T-helper 22 cell (primary cell): Measurements from ENCODE around the gene ADGRB2.
A peak's percentile ranks its signal among the peaks of the same experiment; 100 is the strongest.

ENCODE experiments used
- DNase-seq: peaks from one replicate; pipeline ENCODE4 v3.0.0-alpha.2; 2020; ENCODE audit warnings: low read depth

Gene ADGRB2

GRCh38 chr1:31749785-31750735 lies 14.1 kb downstream of the ADGRB2 start:
- no peak for DNase-seq

GRCh38 chr1:31748365-31748764 lies 15.8 kb downstream of the ADGRB2 start:
- no peak for DNase-seq

- DNase-seq, result no peak
These were observed 16.8 kb downstream of the ADGRB2 start for GRCh38 chr1:31747304-31747703.

- DNase-seq, result no peak
These were observed 17.5 kb downstream of the ADGRB2 start for GRCh38 chr1:31746687-31747086.

GRCh38 chr1:31745946-31746670 lies 18.0 kb downstream of the ADGRB2 start:
- no peak for DNase-seq

DNA sequence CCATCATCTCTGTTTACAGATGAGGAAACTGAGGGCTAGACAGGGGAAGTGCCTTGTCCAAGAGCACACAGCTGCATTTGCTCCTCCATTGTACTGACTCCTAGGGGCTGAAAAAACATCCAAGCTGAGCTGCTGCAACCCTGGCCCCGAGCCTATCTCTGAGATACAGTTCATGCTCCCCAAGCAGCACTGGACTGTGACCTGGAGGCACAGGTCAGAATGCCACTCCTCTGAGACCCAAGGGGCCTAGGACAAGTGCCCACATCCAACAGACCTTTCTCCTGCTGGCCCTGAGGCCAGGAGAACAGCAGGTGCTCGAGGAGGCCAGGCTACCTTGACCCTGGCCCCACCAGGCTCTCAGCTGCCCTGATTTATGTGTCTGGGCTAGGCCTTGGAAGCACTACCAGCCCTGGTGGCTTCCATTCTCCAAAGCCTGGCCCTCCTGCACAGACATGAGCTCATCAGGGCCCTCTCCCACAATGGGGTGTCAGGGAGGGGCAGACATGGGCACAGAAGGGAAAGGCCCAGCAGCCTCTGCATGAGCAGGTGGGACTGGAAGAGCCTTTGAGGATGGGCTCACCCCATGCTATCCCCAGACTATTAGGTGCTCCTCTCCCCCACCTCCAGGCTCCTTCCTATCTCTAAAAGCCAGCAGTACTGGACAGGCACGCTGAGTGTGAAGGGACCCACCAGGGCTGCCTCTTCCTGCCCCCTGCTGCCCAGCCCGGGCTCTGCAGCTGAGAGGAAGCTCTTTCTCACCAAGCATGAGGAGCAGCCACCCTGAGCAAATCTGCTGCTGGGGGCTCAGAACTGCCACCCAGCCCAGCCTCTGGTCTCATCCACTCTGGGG lies 18.8 kb downstream of the ADGRB2 start:
- no peak for DNase-seq

DNA sequence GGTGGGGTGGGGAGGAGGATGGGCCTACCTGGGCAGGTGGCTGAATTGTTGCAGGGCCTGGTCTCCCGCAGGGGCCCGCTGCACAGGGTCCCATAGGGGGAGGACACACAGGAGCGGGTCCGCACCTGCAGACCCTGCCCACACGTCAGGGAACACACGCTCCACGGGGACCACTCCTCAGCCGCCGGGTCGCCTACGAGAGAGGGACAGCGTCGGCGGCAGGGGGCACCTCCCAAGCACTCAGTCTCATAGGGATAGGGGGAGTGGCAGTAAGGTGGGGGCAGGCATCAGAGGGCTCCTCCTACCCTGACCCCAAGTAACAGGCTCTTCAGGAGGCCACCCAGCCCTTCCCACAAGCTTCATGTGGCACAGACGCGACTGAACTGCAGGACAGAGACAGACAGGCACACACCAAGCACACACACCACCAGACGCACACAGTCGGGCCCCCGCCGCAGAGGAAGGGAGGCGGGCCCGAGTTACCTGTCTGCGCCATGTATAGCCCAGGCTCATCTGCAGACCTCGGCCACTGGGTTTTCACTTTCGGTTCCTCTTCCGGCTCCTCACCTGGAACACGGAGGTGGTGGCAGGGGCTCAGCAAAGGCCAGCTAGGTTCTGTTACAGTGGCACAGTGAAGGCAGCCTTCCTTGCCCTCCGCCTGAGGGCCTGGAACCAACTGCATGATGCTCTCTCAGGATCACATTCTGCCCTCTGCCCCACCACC lies 19.8 kb downstream of the ADGRB2 start:
- DNase-seq, result no peak

- no peak for DNase-seq
These were observed 21.5 kb downstream of the ADGRB2 start for GRCh38 chr1:31742462-31743212.

GRCh38 chr1:31739346-31739745 lies 24.8 kb downstream of the ADGRB2 start:
- DNase-seq, result peak; percentile 32

DNA sequence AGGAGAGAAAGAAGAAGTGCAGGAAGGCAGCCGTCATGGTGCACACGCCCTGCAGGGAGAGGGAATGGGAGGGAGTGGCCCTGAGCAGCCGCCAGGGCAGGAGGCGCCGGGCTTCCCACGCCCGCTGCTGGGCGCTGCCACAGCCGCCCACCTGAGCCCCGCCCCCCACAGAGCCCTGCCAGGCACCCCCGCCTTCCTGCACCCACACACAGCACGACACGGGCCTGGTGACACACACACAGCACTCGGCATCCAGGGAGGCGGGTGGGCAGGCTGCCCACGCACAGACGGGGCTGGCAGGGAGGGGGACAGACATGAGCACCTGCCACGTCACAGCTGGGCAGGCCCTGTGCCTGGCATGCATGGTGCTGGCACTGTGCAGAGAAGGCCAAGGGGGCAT lies 27.5 kb downstream of the ADGRB2 start:
- no peak for DNase-seq

DNA sequence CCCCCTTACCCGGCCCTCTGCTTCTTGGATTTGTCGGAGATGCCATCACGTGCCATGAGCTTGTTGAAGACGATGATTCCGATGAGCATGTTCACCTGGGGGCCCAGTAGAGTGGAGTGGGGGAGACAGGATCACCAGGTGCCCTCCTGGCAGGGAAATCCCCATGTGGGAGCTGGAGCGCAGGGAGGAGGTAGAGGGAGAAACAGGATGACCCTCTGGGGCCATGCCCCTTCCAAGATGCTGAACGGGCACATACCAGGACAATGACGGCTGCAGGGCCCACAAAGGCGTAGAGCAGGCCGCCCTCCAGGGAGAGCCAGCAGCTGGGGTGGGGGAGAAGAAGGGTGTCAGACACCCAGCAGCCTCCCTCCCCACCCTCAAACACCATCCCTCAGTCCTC lies 28.6 kb downstream of the ADGRB2 start:
- no peak for DNase-seq

DNA sequence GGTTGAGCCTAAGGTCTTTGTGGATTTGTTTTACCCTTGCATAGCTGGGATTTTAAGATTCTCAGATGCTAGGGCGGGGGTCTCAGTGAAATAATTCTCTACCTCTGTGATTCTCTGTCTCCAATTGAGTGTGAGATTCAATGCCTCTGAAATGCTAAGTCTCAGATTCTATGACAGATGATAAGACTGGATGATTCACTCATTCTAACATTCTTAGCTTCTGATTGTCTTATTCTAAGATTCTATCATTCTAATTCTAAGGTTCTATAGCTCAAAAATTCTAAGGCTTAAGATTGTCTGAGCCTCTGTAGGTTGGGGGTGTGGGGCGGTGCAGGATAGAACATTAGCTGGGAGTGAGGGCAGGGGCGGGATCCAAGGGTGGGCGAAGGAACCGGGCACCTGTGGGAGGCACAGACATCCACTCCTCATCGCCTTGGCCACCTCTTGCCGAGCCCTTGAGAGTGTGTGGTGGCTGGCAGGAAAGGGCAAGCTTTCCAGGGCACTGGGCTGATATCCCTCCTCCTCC lies 29.5 kb downstream of the ADGRB2 start:
- no peak for DNase-seq

GRCh38 chr1:31733389-31734219 lies 30.5 kb downstream of the ADGRB2 start:
- no peak for DNase-seq

GRCh38 chr1:31732751-31733289 lies 31.3 kb downstream of the ADGRB2 start:
- DNase-seq, result no peak

DNA sequence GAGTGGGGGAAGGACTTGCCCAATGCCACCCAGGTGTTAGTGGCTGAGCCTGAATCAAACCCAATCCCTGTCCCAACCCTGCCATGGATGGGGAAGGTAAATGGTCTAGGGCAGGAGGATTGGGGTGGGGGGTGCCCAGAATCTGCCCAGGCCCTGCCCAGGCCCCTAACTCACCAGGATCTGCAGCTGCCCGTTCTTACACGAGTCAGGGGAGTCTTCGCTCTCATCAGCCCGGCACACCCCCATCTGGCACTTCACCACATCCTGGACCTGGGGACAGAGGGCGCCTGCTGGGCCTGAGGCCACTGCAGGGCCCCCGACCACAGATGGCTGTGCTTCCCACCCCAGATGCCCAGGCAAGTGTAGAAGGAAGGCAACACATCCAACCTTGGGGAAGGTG lies 31.8 kb downstream of the ADGRB2 start:
- DNase-seq, result no peak

DNA sequence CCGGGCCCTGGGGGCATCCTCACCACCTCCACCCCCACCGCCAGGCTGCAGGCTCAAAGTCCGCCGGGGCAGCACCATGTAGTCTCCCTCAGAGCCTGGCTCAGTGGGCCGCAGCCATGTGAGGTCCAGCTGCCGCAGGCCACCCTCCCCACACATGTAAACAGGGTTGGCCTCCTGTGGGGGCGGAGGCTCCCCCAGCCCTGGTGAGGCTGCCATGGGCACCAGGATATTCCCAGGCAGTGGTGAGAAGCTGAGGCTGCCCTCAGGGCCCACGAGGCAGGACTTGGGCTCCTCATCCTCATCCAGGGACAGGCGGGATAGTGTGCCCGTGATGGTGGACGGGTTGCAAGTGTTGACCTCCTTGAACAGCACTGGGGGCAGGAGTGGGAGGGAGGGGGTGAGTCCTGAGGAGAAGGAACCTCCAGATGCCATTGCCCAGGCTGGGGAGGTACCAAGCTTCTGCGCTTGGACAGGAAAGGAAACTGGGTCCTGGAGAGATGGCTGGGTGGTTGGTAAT lies 33.0 kb downstream of the ADGRB2 start:
- DNase-seq, result no peak

DNA sequence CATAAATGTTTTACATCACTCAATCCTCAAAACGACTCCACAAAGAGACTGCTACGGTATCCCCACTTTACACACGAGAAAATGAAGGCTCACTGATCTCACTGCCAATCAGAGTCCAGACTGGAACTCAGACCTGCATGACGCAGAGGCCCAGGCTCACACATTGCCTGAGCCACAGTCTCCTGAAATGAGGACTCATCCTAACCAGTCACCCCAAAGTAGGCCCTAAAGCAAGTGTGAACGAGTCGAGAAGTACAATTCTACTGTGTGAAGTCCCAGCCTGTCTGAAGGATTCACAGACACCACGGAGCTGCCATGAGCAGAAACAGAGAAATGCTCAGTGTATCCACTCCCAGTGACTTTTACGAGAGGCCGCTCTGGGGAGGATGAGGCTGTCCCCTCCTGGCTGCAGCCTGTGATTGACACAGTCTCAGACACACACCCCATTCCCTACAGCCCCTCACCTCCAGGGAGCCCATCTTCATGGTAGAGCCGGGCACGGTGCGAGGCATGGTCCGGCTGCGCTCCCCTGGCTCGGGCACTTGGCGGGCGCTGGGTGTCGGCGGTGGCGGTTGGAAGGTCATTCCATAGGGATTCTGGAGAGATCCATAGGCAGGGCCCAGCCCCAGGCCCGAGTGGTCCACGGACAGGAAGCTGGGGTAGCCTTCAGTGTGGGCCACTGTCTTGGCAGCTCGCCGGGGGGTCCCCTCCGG lies 33.6 kb downstream of the ADGRB2 start:
- no peak for DNase-seq

DNA sequence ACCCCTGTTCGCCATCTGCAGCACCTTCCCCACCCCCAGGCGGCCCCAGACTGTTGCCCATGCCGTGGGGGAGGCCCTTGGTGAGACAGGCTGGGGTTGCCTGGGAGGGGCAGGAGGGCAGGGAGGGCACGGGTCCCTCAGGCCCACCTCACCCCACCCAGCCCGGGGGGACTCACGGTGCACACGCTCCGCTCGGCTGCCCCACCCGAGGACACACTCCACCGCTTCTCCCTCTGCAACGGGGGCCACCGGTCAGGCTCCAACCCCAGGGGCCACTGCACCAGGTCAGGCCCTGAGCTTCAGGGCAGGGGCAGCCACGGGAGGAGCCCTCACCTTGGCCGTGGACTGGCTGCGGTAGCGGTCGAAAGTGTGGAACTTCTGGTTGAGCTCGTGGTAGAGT lies 36.3 kb downstream of the ADGRB2 start:
- no peak for DNase-seq

DNA sequence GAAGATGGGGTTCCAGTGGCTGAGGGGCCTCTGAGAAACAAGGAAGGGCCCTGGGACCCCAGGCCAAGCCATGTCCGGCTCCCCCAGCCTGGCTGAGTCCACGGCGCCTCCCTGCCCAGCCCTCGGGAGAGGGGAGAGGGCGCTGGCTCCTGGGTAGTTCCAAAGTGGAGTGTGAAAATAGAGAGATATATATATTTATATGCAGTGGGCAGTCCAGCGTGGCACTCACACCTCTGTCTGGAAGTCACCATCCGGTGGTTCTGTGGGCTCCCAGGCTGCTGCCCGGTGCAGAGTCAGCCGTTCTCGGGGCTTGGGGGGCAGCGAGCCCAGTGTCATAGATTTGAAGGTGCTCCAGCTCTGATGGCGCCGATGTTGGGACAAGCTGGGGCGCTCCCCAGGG lies 36.9 kb downstream of the ADGRB2 start:
- no peak for DNase-seq
